DOHH2 (cell line): ENCODE data around the gene XIST.

Source experiments
- H3F3A ChIP-seq: fragments of 200-600 bp; sonication (generic), shearing (Covaris generic); 2 replicates; pipeline ENCODE4 v1.6.0; 2016; ENCODE audit warnings: antibody characterized with exemption, mild to moderate bottlenecking; ENCODE audit not compliant: control insufficient read depth, insufficient read depth
- H3K27ac ChIP-seq: fragments of 200-600 bp; sonication (generic); 2 replicates; pipeline ENCODE4 v1.5.1; 2014; ENCODE audit warnings: low read depth, mild to moderate bottlenecking, low read length, moderate library complexity
- H3K27me3 ChIP-seq: fragments of 200-600 bp; sonication (generic); 2 replicates; pipeline ENCODE4 v1.6.1; 2014; ENCODE audit warnings: mild to moderate bottlenecking, low read length, mixed read lengths; ENCODE audit not compliant: control insufficient read depth
- H3K36me3 ChIP-seq: fragments of 200-600 bp; sonication (generic); 2 replicates; pipeline ENCODE4 v1.6.1; 2014; ENCODE audit warnings: mild to moderate bottlenecking, low read length, moderate library complexity, mixed read lengths; ENCODE audit not compliant: control insufficient read depth
- H3K4me1 ChIP-seq: fragments of 200-600 bp; sonication (generic); 2 replicates; pipeline ENCODE4 v1.6.1; 2014; ENCODE audit warnings: mild to moderate bottlenecking, low read length, mixed read lengths; ENCODE audit not compliant: control insufficient read depth
- H3K4me2 ChIP-seq: fragments of 200-600 bp; sonication (generic); 2 replicates; pipeline ENCODE4 v1.6.0; 2014; ENCODE audit warnings: mild to moderate bottlenecking, low read length, moderate library complexity
- H3K4me3 ChIP-seq: fragments of 200-600 bp; sonication (generic); 2 replicates; pipeline ENCODE4 v1.5.1; 2014; ENCODE audit warnings: mild to moderate bottlenecking, low read length, mixed read lengths
- H3K79me2 ChIP-seq: fragments of 200-600 bp; sonication (generic); 2 replicates; pipeline ENCODE4 v1.6.1; 2014; ENCODE audit warnings: mild to moderate bottlenecking, low read length, mixed read lengths; ENCODE audit not compliant: control insufficient read depth
- H3K9me2 ChIP-seq: fragments of 200-600 bp; sonication (generic); replicated peaks from 2 replicates; pipeline ENCODE4 v1.6.1; 2014; ENCODE audit warnings: mild to moderate bottlenecking, low read length, mixed read lengths; ENCODE audit not compliant: control insufficient read depth
- H3K9me3 ChIP-seq: fragments of 200-600 bp; sonication (generic); 2 replicates; pipeline ENCODE4 v1.6.1; 2014; ENCODE audit warnings: antibody characterized with exemption, low read length, mixed read lengths; ENCODE audit not compliant: control insufficient read depth, insufficient read depth
- H4K20me1 ChIP-seq: fragments of 200-600 bp; sonication (generic); 2 replicates; pipeline ENCODE4 v1.6.0; 2014; ENCODE audit warnings: low read depth, mild to moderate bottlenecking, antibody characterized with exemption, low read length, moderate library complexity; ENCODE audit not compliant: control insufficient read depth, insufficient read depth
- EZH2phosphoT487 ChIP-seq: fragments of 200-600 bp; sonication (generic); IDR thresholded peaks from 2 replicates; pipeline ENCODE4 v1.6.1; 2017; ENCODE audit warnings: borderline replicate concordance, mild to moderate bottlenecking, antibody characterized with exemption, low read length, moderate library complexity, mixed read lengths
- TF ChIP-seq, protein P1 (sequence below): fragments of 200-600 bp; sonication (generic); IDR thresholded peaks from one replicate; pipeline ENCODE4 v1.5.1; 2014; ENCODE audit warnings: antibody characterized with exemption, mild to moderate bottlenecking, low read depth, low read length; ENCODE audit not compliant: poor library complexity, severe bottlenecking

The XIST gene

DNA sequence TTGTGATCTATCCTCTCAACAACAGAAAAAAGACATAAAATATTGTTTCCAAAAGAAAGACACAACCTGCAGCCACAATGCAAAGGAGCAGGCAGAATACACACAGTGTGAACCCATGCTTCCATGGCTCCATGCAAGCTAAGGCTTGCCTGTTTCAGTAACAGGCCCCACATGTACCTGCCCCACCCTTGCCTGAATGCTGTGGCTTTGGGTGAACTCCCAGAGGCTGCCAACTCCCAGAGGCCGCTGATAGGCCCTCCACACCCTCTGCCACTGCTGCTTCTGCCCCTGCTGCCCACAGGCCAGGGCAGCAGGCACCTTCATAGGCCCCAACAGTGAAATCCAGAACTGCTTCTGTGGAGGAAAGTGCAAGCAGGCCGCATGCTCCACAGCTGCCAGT lies 24.4 kb upstream of the XIST start:
- Histone ChIP-seq H3K27ac (no peak overlapping the region), H3K4me1 (no peaks in the 10 kb centered on the region), H3K9me3 (no peaks in the 10 kb centered on the region), H4K20me1 (no peaks in the 10 kb centered on the region), H3K4me3 (no peak overlapping the region), H3K79me2 (no peaks in the 10 kb centered on the region), H3K36me3 (no peaks in the 10 kb centered on the region), H3K27me3 (no peaks in the 10 kb centered on the region), H3K9me2 (no peaks in the 10 kb centered on the region), H3F3A (no peaks in the 10 kb centered on the region), H3K4me2 (no peak overlapping the region)
- no peak for TF ChIP-seq EZH2phosphoT487
- TF ChIP-seq, protein P1, sequence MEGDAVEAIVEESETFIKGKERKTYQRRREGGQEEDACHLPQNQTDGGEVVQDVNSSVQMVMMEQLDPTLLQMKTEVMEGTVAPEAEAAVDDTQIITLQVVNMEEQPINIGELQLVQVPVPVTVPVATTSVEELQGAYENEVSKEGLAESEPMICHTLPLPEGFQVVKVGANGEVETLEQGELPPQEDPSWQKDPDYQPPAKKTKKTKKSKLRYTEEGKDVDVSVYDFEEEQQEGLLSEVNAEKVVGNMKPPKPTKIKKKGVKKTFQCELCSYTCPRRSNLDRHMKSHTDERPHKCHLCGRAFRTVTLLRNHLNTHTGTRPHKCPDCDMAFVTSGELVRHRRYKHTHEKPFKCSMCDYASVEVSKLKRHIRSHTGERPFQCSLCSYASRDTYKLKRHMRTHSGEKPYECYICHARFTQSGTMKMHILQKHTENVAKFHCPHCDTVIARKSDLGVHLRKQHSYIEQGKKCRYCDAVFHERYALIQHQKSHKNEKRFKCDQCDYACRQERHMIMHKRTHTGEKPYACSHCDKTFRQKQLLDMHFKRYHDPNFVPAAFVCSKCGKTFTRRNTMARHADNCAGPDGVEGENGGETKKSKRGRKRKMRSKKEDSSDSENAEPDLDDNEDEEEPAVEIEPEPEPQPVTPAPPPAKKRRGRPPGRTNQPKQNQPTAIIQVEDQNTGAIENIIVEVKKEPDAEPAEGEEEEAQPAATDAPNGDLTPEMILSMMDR: no peak

DNA sequence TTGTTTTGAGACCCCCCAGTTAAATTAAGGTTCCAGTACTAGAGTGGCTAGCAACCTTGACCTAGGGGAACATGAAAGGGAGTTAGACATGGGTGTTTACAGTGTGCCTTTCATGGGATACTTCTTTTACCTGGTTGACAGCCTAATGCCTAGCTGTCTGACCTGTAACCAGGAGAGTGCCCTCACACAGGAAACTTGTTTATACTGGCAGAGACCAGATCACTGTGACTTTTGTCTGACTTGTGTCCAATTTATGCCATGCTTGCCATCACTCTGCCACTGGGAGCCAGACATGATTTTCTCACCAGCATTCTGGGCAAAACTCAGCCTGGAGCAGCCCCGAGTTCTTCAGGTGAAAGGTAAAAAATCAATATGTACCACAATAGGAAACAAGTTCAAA lies 16.4 kb upstream of the XIST start:
- TF ChIP-seq, protein P1: no peak
- no peak for TF ChIP-seq EZH2phosphoT487

DNA sequence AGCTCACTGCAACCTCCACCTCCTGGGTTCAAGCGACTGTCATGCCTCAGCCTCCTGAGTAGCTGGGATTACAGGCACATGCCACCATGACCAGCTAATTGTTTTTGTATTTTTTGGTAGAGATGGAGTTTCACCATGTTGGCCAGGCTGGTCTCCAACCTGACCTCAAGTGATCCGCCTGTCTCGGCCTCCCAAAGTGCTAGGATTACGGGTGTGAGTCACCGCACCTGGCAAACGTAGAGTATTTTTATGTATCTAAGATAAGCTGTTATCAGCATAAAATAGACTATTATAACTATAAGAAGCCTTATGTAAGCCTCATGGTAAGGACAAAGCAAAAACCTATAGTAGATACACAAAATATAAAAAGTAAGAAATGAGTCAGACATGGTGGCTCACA lies 14.6 kb upstream of the XIST start:
- no peak for TF ChIP-seq EZH2phosphoT487
- Histone ChIP-seq H3K27me3 (no peaks in the 10 kb centered on the region), H4K20me1 (no peaks in the 10 kb centered on the region), H3K9me3 (no peaks in the 10 kb centered on the region), H3K4me3 (no peak overlapping the region), H3K9me2 (no peaks in the 10 kb centered on the region), H3K4me1 (no peaks in the 10 kb centered on the region), H3K79me2 (no peaks in the 10 kb centered on the region), H3F3A (no peaks in the 10 kb centered on the region), H3K36me3 (no peaks in the 10 kb centered on the region), H3K4me2 (no peak overlapping the region), H3K27ac (no peak overlapping the region)

More for the DNA sequence above, 16.4 kb upstream of the XIST start:
- no peaks in the 10 kb centered on the region for H4K20me1 ChIP-seq
- no peaks in the 10 kb centered on the region for H3F3A ChIP-seq
- H3K27ac ChIP-seq: no peak overlapping the region
- H3K4me1 ChIP-seq: no peaks in the 10 kb centered on the region
- H3K36me3 ChIP-seq: no peaks in the 10 kb centered on the region
- H3K79me2 ChIP-seq: no peaks in the 10 kb centered on the region
- no peaks in the 10 kb centered on the region for H3K27me3 ChIP-seq
- no peak overlapping the region for H3K4me2 ChIP-seq
- H3K9me3 ChIP-seq: no peaks in the 10 kb centered on the region
- H3K9me2 ChIP-seq: no peaks in the 10 kb centered on the region
- no peak overlapping the region for H3K4me3 ChIP-seq

DNA sequence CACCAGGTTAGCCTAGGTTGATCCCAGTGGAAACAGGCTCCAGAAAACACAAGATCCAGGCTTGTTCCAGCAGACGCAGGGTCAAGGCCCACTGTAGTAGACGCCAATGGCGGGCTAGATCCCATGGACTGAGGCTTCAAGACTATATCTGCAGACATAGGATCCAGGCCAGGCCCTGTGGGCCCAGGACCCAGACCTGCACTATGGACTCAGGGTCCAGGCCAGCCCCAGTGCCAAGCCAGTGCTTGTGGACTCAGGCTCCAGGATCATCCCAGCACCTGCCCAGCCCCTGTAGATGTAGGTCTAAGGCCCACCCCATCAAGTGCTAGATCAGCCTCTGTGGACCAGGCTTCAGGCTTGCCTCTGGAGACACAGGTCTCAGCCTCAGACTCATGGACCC lies 11.3 kb upstream of the XIST start:
- no peak for TF ChIP-seq EZH2phosphoT487
- no peaks in the 10 kb centered on the region for H3K36me3 ChIP-seq
- no peaks in the 10 kb centered on the region for H3K9me3 ChIP-seq
- H4K20me1 ChIP-seq: no peaks in the 10 kb centered on the region
- no peak overlapping the region for H3K4me2 ChIP-seq
- H3K9me2 ChIP-seq: no peaks in the 10 kb centered on the region
- no peak overlapping the region for H3K27ac ChIP-seq
- no peaks in the 10 kb centered on the region for H3F3A ChIP-seq
- H3K79me2 ChIP-seq: no peaks in the 10 kb centered on the region
- no peaks in the 10 kb centered on the region for H3K27me3 ChIP-seq
- H3K4me1 ChIP-seq: no peaks in the 10 kb centered on the region
- H3K4me3 ChIP-seq: no peak overlapping the region
